ENCODE measurements around the gene HM13.

DNA sequence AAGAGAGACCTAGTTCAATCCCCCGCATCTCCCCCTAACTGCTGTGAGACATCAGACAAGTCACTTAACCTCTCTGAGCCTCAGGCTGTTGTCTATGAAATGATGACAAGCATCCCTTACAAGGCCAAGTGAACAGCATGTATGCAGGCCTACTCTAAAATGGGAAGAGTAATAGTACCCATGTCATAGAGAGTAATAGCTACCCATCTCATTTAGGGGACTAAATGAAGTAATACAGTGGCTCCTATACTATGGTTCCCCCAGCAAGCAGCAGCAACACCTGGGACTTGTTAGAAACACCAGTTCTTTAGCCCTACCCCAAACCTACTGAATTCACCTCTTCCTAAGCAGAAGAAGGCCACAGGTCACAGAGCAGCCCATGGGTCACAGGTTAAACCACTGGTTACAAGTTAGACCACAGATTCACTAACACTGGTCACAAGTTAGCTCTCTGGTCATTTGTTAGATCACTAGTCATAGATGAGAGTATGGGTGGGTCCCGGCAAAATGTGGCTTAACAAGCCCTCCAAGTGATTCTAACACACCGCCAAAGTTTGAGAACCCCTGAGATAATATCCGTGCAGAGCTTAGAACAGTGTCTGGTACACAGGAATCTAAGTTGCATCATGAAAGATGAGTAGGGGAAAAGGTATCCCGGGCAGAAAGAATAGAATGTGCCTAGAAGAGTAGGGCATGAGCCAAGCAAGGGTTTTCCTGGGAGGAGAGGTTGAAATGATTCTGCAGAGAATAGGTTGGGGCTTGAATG lies 40.7 kb upstream of the HM13 start:
- TF ChIP-seq TAF1 (IDR thresholded peaks at IDR 0.05; ENCODE audit: control insufficient read depth, extremely low read depth, insufficient read depth, low read length, severe bottlenecking) (no peak), FIP1L1 (IDR thresholded peaks at IDR 0.05; ENCODE audit: low read depth, low read length, poor library complexity, severe bottlenecking) (no peak), SAFB2 (IDR thresholded peaks at IDR 0.05; ENCODE audit: borderline replicate concordance, low read depth, low read length, severe bottlenecking) (no peak), POLR2A (conservative IDR thresholded peaks at IDR 0.05) (no peak), GTF2F1 (IDR thresholded peaks at IDR 0.05; ENCODE audit: low read depth, low read length) (no peak), SREBF1 (IDR thresholded peaks at IDR 0.05; ENCODE audit: borderline replicate concordance, low read depth, low read length) (no peak), ZBED1 (IDR thresholded peaks at IDR 0.05) (no peak), ETV6 (IDR thresholded peaks at IDR 0.05; ENCODE audit: borderline replicate concordance in 1 of 2, low read depth in 2 of 2, low read length in 1 of 2) (no peak), ETV6 (CRISPR knock-in tag; IDR thresholded peaks at IDR 0.05; ENCODE audit: borderline replicate concordance) (no peak), DIDO1 (tag; IDR thresholded peaks at IDR 0.05; ENCODE audit: low read depth) (no peak), ZNF24 (IDR thresholded peaks at IDR 0.05) (no peak)
- TF ChIP-seq, protein P1, sequence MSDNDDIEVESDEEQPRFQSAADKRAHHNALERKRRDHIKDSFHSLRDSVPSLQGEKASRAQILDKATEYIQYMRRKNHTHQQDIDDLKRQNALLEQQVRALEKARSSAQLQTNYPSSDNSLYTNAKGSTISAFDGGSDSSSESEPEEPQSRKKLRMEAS (CRISPR knock-in tag; IDR thresholded peaks at IDR 0.05) = no peak
- TF ChIP-seq, protein P2, sequence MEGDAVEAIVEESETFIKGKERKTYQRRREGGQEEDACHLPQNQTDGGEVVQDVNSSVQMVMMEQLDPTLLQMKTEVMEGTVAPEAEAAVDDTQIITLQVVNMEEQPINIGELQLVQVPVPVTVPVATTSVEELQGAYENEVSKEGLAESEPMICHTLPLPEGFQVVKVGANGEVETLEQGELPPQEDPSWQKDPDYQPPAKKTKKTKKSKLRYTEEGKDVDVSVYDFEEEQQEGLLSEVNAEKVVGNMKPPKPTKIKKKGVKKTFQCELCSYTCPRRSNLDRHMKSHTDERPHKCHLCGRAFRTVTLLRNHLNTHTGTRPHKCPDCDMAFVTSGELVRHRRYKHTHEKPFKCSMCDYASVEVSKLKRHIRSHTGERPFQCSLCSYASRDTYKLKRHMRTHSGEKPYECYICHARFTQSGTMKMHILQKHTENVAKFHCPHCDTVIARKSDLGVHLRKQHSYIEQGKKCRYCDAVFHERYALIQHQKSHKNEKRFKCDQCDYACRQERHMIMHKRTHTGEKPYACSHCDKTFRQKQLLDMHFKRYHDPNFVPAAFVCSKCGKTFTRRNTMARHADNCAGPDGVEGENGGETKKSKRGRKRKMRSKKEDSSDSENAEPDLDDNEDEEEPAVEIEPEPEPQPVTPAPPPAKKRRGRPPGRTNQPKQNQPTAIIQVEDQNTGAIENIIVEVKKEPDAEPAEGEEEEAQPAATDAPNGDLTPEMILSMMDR (IDR thresholded peaks at IDR 0.05 in 2 of 3, conservative IDR thresholded peaks at IDR 0.05 in 1 of 3; ENCODE audit: insufficient read depth in 2 of 3, low read depth in 1 of 3, low read length in 3 of 3) = no peak
- TF ChIP-seq, protein P3, sequence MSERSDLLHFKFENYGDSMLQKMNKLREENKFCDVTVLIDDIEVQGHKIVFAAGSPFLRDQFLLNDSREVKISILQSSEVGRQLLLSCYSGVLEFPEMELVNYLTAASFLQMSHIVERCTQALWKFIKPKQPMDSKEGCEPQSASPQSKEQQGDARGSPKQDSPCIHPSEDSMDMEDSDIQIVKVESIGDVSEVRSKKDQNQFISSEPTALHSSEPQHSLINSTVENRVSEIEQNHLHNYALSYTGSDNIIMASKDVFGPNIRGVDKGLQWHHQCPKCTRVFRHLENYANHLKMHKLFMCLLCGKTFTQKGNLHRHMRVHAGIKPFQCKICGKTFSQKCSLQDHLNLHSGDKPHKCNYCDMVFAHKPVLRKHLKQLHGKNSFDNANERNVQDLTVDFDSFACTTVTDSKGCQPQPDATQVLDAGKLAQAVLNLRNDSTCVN (CRISPR knock-in tag; IDR thresholded peaks at IDR 0.05) = no peak
